Activated CD8-positive, alpha-beta memory T cell treated with anti-CD3 and anti-CD28 coated beads, Interleukin-2, amount 50 U/mL, for 24 hours (primary cell): ENCODE measurements around the gene UFSP1.
"Not testable (repeated sequence)": the region's sequence is repeated elsewhere in the genome, so short reads cannot be mapped to it uniquely, and the experiment has no call there.

Experiments
- DNase-seq: peaks from one replicate; pipeline ENCODE4 v3.0.0-alpha.2; 2020; ENCODE audit errors: extremely low read depth

UFSP1 gene

DNA sequence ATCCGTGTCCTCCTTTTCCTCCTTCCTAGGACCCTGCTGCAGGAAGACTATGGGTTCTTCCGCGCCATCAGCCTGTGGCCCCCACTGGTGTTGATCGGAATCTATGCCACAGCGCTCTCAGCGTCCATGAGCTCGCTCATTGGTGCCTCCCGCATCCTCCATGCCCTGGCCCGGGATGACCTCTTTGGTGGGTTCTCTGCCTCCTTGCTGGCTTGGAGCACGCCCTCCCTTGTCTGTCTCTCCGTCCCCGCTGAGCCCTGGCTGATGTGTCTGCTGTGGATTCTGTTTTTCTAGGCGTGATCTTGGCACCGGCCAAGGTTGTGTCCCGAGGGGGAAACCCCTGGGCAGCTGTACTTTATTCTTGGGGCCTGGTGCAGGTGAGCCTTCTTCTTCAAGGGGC is 29.7 kb downstream of the UFSP1 start:
- DNase-seq: no peak

DNA sequence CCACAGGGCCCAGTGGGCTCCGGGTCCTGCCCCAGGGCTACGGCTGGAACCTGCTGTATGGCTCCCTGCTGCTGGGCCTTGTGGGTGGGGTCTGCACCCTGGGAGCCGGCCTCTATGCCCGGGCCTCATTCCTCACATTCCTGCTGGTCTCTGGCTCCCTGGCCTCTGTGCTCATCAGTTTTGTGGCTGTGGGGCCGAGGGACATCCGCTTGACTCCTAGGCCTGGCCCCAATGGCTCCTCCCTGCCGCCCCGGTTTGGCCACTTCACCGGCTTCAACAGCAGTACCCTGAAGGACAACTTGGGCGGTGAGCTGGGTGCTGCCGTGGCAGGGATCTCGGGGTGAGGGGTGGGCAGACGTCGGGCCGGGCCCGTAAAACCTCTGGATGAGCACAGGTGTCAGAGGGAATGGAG is 32.6 kb downstream of the UFSP1 start:
- DNase-seq: no peak

- DNase-seq: no peak
Measured at GRCh38 chr7:100855515-100855914, 34.0 kb downstream of the UFSP1 start.

- not testable (repeated sequence) for DNase-seq
Measured at GRCh38 chr7:100854899-100855298, 34.6 kb downstream of the UFSP1 start.

- no peak for DNase-seq
Measured at GRCh38 chr7:100854146-100854895, 35.2 kb downstream of the UFSP1 start.

- DNase-seq: peak; percentile 64
Measured at GRCh38 chr7:100852048-100852872, 37.3 kb downstream of the UFSP1 start, which contains the start of gene SLC12A9. SLC12A9 (plus strand) TSS chr7:100852713; CDS start chr7:100854198, 1,485 bp downstream.

- no peak for DNase-seq
Measured at GRCh38 chr7:100847360-100847759, 42.2 kb downstream of the UFSP1 start.

DNA sequence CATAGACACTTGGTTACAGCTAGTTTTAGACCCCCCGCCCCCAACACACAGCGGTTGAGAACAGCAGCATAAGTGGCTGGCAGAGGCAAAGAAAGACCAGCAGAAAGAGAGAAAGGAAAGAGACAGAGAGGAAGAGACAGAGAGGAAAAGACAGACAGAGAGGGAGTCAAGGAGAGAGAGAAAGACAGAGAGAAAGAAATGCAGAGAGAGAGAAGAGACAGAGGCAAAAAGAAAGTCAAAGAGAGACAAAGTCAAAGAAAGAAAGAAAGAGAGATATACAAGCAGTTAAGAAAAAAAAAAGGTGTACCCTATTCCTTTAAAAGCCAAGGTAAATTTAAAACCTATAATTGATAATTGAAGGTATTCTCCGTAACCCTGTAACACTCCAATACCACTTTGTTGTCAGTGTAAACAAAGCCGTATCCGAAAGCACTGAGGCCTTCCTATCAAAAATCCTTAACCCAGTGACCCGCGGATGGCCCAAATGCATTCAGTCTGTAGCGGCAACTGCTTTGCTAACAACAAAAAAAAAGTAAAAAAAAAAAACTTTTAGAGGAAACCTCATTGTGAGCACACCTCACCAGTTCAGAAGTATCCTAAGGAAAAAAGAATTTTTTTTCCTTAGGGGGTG is 48.9 kb downstream of the UFSP1 start:
- no peak for DNase-seq

DNA sequence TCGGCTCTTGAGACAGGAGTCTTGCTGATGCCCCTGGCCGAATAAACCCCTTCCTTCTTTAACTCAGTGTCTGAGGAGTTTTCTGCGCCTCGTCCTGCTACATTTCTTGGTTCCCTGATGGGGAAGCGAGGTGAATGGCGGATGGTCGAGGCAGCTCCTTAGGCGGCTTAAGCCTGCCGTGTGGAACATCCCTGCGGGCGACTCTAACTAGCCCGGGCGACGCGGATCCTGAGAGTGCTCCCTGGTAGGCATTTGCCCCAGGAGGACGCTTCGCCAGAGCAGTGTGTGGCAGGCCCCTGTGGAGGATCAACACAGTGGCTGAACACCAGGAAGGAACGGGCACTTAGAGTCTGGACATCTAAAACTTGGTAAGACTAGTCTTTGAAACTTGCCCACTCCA is 50.2 kb downstream of the UFSP1 start:
- DNase-seq: no peak
